GM20000 (cell line): ENCODE measurements around the gene LTO1.
A peak's percentile ranks its signal among the peaks of the same experiment; 100 is the strongest.

Experiments used
- DNase-seq: peaks from one replicate; pipeline ENCODE4 v3.0.0; 2012; ENCODE audit warnings: low spot score
- TF ChIP-seq, protein P1 (sequence below): IDR thresholded peaks from 2 replicates; pipeline ENCODE4 v1.5.1; 2012; ENCODE audit warnings: mild to moderate bottlenecking, control low read depth; ENCODE audit errors: extremely low read depth, missing control alignments

LTO1 gene

DNA sequence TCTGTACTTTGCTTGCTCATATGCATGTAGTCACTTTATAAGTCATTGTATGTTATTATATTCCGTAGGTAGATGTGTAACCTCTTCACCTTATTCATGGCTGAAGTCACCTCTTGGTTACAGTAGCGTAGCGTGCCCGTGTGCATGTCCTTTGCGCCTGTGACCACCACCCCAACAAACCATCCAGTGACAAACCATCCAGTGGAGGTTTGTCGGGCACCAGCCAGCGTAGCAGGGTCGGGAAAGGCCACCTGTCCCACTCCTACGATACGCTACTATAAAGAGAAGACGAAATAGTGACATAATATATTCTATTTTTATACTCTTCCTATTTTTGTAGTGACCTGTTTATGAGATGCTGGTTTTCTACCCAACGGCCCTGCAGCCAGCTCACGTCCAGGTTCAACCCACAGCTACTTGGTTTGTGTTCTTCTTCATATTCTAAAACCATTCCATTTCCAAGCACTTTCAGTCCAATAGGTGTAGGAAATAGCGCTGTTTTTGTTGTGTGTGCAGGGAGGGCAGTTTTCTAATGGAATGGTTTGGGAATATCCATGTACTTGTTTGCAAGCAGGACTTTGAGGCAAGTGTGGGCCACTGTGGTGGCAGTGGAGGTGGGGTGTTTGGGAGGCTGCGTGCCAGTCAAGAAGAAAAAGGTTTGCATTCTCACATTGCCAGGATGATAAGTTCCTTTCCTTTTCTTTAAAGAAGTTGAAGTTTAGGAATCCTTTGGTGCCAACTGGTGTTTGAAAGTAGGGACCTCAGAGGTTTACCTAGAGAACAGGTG, 23.1 kb downstream of the LTO1 start:
- no peak for DNase-seq
- TF ChIP-seq, protein P1, sequence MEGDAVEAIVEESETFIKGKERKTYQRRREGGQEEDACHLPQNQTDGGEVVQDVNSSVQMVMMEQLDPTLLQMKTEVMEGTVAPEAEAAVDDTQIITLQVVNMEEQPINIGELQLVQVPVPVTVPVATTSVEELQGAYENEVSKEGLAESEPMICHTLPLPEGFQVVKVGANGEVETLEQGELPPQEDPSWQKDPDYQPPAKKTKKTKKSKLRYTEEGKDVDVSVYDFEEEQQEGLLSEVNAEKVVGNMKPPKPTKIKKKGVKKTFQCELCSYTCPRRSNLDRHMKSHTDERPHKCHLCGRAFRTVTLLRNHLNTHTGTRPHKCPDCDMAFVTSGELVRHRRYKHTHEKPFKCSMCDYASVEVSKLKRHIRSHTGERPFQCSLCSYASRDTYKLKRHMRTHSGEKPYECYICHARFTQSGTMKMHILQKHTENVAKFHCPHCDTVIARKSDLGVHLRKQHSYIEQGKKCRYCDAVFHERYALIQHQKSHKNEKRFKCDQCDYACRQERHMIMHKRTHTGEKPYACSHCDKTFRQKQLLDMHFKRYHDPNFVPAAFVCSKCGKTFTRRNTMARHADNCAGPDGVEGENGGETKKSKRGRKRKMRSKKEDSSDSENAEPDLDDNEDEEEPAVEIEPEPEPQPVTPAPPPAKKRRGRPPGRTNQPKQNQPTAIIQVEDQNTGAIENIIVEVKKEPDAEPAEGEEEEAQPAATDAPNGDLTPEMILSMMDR: no peak

DNA sequence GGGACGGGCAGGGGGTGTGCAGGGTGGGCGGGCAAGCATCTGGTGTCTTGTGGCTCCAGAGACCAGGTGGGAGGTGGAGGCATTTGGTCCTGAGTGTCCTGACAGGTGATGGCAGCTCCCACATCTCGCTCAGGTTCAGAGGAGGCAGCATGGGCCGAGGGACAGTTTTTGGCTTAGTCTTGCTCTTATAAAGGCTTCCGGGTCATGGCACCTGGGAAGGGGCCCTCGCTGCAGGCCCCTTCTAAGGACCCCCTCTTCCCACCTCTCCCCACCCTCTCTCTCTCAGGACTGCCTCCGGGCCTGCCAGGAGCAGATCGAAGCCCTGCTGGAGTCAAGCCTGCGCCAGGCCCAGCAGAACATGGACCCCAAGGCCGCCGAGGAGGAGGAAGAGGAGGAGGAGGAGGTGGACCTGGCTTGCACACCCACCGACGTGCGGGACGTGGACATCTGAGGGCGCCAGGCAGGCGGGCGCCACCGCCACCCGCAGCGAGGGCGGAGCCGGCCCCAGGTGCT, 24.3 kb downstream of the LTO1 start:
- TF ChIP-seq, protein P1: no peak

DNA sequence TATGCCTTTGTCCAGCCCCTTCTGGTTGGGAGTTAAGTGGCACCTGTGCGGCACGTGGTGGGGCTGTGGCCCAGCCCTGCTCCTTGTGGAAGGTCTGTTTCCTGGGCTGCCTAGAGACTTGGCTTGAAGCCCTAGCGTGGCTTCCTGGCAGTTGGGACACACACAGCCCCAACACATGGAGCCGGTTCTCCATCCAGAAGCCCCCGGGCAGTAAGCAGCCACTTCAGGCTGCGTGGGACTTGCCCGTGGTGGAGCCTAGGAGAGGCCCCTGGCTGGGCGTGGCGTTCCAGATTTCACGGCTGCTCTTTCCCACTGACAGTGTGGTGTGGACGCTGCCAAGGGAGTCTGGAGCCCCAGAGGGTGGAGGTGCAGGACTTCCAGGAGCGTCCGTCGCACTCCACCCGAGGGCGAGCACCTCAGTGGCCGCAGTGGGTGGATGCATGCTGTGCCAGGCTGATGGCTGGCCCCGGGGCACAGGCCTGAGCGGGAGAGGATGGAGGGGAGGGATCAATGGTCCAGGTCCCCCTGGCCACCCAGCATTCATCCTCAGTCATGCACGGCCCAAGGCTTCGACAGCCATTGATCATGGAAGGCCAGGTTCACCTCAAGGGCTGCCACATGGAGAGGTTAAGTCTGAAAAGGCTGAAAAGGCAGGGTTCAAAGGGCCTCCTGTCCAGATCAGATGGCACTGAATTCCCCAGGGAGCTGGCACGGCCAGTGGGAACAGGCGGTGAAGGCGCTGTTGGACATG, 24.9 kb downstream of the LTO1 start:
- TF ChIP-seq, protein P1: no peak

More for the DNA sequence above, 24.3 kb downstream of the LTO1 start:
- no peak for DNase-seq

DNA sequence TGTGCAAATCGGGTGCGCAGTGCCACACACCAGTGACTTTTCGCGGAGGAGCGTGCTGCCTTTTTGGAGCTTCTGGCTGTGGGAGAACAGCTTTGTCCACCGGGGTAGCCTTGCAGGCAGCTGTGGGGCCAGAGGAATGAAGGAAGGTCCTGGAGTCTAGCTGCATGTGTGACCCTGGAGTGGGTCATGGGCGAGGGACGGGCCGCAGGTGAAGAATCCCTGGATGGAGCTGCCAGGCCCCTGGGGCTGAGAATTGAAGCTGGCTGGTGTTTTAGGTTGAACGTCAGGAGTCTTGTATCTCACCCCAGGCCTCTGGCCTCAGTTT, 25.6 kb downstream of the LTO1 start:
- DNase-seq: no peak
- TF ChIP-seq, protein P1: no peak

More for the DNA sequence above, 24.9 kb downstream of the LTO1 start:
- no peak for DNase-seq

DNA sequence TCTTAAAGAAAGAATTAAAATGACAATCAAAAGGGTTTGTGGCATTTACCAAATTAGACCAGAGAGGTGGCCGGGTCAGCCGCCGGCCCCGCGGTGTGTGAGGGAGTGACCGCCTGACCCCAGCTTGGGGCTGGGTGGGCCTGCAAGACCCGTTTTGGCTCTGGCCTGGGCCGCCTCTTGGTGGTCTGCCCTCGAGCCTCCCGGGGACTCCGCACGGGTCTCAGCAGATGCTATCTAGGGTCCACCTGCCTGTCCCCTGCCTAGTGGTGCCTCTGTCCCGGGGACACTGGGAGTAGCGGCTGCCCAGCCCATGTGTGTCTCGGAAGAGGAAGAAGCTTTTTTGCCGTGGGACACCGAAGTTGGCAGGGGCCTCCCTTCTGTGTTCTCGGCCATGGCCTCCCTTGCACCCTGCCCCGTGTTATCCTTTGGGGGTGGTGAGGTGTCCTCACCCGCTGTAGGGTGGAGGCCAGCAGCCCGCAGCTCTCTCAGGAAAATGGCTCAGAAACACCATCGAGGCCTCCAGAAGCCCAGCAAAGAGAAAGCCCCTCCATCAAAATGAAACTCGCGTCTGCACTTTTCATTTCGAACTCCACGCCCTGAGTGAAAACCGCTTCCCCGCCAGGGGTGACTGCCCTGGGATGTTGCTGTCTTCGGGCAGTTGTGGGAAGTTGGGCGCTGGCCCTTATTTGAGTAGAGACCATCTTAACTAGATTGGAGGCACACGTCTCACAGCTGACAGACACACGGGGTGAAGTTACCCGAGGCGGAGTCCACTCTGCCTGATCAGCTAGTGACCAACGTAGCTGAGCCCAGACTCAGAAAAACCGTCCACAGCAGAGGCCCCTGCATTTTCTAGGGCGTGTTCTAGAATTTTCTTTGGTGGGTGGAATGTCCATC, 26.2 kb downstream of the LTO1 start:
- no peak for DNase-seq

DNA sequence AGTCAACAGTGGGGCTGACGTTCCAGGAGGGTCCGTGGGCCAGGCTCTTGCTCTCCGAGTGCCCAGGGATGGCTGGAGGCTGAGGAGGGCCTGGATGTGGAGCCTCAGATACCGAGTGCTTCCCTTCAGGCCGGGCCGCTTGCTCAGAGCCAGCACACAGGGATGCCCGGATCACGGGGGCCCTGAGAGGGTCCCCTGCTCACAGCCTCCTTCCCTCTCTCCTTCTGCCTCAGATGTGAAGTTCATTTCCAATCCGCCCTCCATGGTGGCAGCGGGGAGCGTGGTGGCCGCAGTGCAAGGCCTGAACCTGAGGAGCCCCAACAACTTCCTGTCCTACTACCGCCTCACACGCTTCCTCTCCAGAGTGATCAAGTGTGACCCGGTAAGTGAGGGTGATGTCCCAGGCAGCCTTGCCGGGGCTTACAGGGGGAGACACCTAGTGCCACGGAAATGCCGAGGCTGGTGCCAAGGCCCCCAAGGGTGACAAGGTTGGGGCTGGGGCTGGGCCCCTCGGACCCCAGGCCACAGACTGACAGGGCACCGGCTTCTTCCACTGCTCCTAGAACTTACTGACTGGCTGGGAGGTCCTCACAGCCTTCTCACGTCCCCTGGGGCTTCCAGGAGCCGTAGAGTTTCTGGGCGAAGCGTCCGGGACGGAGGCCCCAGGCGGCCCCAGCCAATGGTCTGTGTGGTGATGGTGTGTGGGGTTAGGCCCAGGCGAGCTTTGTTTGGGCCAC, 27.2 kb downstream of the LTO1 start:
- DNase-seq: peak; percentile 70
- TF ChIP-seq, protein P1: no peak

More for the DNA sequence above, 26.2 kb downstream of the LTO1 start:
- TF ChIP-seq, protein P1: no peak
